Fibroblast of the aortic adventitia (primary cell): ENCODE measurements around the gene CHST3. TPM values are rescaled to one million over a fixed set of nuclear protein-coding genes. Genes with fewer than 3 reads are reported as not detected.
A peak's percentile ranks its signal among the peaks of the same experiment; 100 is the strongest.

Experiments
- DNase-seq: peaks from one replicate; pipeline ENCODE4 v3.0.0-alpha.2; 2010; ENCODE audit warnings: low read depth
- H3K4me3 ChIP-seq: 2 replicates; pipeline ENCODE4 v1.5.1; 2011; ENCODE audit warnings: low read depth, mild to moderate bottlenecking, control low read depth, low read length, moderate library complexity
- CTCF ChIP-seq: IDR thresholded peaks from 2 replicates; pipeline ENCODE4 v1.5.1; 2011; ENCODE audit warnings: mild to moderate bottlenecking, low read length, control low read depth, inconsistent platforms; ENCODE audit not compliant: insufficient read depth
- total RNA-seq: library from RNA; depleted of rRNA; stranded (reverse); fragments of >200 nt; gene quantifications from 2 replicates; pipeline ENCODE4 v1.2.3, GENCODE V29; 2012; ENCODE audit warnings: low replicate concordance

Gene CHST3
- total RNA-seq, 1 donor: 19.3 TPM

- no peak for TF ChIP-seq CTCF
- H3K4me3 ChIP-seq: no peak overlapping the region
- DNase-seq: no peak
These were observed 17.5 kb upstream of the CHST3 start for GRCh38 chr10:71946700-71947099.

GRCh38 chr10:71948496-71949067 lies 15.6 kb upstream of the CHST3 start:
- no peak for DNase-seq
- no peak overlapping the region for H3K4me3 ChIP-seq
- no peak for TF ChIP-seq CTCF

- no peak for TF ChIP-seq CTCF
- no peak for DNase-seq
- H3K4me3 ChIP-seq: no peak overlapping the region
These were observed 13.5 kb upstream of the CHST3 start for GRCh38 chr10:71950683-71951082.

GRCh38 chr10:71952745-71953144 lies 11.4 kb upstream of the CHST3 start:
- TF ChIP-seq CTCF: no peak
- H3K4me3 ChIP-seq: no peak overlapping the region
- DNase-seq: no peak

DNA sequence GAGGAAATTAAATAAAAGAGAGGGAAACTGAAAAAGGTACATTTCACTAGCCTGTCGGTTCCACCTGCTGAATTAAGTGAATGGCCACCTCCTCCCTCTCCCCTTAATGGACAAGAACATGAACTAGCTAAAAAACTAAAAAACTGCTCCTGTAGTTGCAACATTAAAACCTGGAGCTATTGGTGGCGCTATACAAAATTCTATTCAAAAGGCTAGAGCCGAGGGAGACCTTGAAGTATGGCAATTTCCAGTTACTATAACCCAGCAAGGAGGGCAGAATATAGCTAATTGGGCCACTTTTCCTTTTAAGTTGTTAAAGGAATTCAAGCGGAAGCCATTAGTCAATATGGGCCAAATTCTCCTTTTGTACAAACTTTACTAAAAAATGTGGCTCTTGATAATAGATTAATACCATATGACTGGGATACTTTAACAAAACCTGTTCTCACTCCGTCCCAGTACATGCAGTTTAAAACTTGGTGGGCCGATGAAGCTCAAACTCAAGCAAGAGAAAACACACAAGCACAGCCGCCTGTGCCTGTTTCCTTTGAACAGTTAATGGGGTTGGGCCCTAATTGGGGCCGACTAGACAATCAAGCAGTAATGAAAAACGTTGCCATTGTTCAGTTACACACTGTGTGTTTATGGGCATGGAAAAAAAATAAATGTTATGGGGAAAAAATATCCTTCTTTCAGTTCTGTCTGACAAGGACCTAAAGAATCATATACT lies 6.5 kb upstream of the CHST3 start:
- H3K4me3 ChIP-seq: no peak overlapping the region
- DNase-seq: peak; percentile 14
- no peak for TF ChIP-seq CTCF

- TF ChIP-seq CTCF: no peak
- DNase-seq: no peak
- H3K4me3 ChIP-seq: no peak overlapping the region
These were observed 4.7 kb upstream of the CHST3 start for GRCh38 chr10:71959526-71959925.
